Caco-2 (cell line): Measurements from ENCODE around the gene DOK7. TPM values are rescaled to one million over a fixed set of nuclear protein-coding genes. Genes with fewer than 3 reads are reported as not detected.

ENCODE experiments used
- BruUV-seq: library from RNA; stranded (reverse); fragments of 400-500 nt; replicated peaks from 2 replicates; lab custom pipeline; 2021; lab: Mats Ljungman, UMichigan
- CTCF ChIA-PET: fragments of 300-600 bp; sonication (Branson Sonifier 250); formaldehyde crosslinking; loops from one replicate; lab custom pipeline; 2022; ENCODE audit warnings: antibody characterized with exemption; lab: Charles Lee
- POLR2A ChIA-PET: fragments of 300-600 bp; sonication (Branson Sonifier 250); formaldehyde crosslinking; loops from one replicate; lab custom pipeline; 2022; ENCODE audit warnings: antibody characterized with exemption; lab: Charles Lee
- DNase-seq, 2 experiments: peaks; one replicate each; pipeline versions ENCODE4 v3.0.0 to v3.0.0-alpha.2; 2020 to 2022
- H3K27me3 ChIP-seq: replicated peaks from 2 replicates; pipeline ENCODE4 v1.6.0; 2011; ENCODE audit warnings: low read length; ENCODE audit not compliant: control insufficient read depth, insufficient read depth
- H3K36me3 ChIP-seq: 2 replicates; pipeline ENCODE4 v1.5.1; 2011; ENCODE audit warnings: low read length; ENCODE audit not compliant: control insufficient read depth, insufficient read depth
- H3K4me1 ChIP-seq: fragments of 250-450 bp; sonication (Bioruptor Pico); 2 replicates; pipeline ENCODE4 v1.5.1; 2020; ENCODE audit warnings: mild to moderate bottlenecking
- H3K4me3 ChIP-seq: 2 replicates; pipeline ENCODE4 v1.5.1; 2011; ENCODE audit warnings: low read depth, mild to moderate bottlenecking, control low read depth, low read length
- H3K9me3 ChIP-seq: fragments of 250-450 bp; sonication (Bioruptor Pico); 2 replicates; pipeline ENCODE4 v1.5.1; 2020; ENCODE audit warnings: mild to moderate bottlenecking, moderate library complexity
- H3K27ac Mint-ChIP-seq: one replicate; pipeline ENCODE4 v1.8.0; 2022; ENCODE audit warnings: mixed read lengths; ENCODE audit not compliant: unreplicated experiment
- H3K27me3 Mint-ChIP-seq: one replicate; pipeline ENCODE4 v1.8.0; 2022; ENCODE audit warnings: mixed read lengths; ENCODE audit not compliant: insufficient read depth, unreplicated experiment
- H3K36me3 Mint-ChIP-seq: one replicate; pipeline ENCODE4 v1.8.0; 2022; ENCODE audit warnings: mild to moderate bottlenecking, mixed read lengths; ENCODE audit not compliant: insufficient read depth, unreplicated experiment
- H3K4me1 Mint-ChIP-seq: one replicate; pipeline ENCODE4 v1.8.0; 2022; ENCODE audit warnings: low read depth, mixed read lengths; ENCODE audit not compliant: unreplicated experiment
- H3K4me3 Mint-ChIP-seq: one replicate; pipeline ENCODE4 v1.8.0; 2022; ENCODE audit warnings: mild to moderate bottlenecking, moderate library complexity, mixed read lengths; ENCODE audit not compliant: unreplicated experiment
- H3K9me3 Mint-ChIP-seq: one replicate; pipeline ENCODE4 v1.8.0; 2022; ENCODE audit warnings: mixed read lengths; ENCODE audit not compliant: unreplicated experiment
- CTCF ChIP-seq, 2 experiments: fragments of 200-600 bp in 1 of 2; IDR thresholded peaks; 1 replicate in 1 of 2; 2 replicates in 1 of 2; pipeline versions ENCODE4 v1.5.1 to v1.8.0; 2011 to 2022; ENCODE audit warnings: antibody characterized with exemption in 1 of 2, control low read depth in 1 of 2, inconsistent platforms in 1 of 2, low read depth in 1 of 2, low read length in 1 of 2, mild to moderate bottlenecking in 1 of 2, moderate library complexity in 1 of 2; ENCODE audit not compliant: insufficient read depth in 1 of 2, severe bottlenecking in 1 of 2, unreplicated experiment in 1 of 2
- intact Hi-C: fragments of 100-400 bp; cut with micrococcal nuclease; formaldehyde crosslinking; loops from one replicate; pipeline ENCODE4 v1.10.0; 2022; ENCODE audit not compliant: unreplicated experiment
- total RNA-seq: library from RNA; stranded (reverse); gene quantifications from 2 replicates; pipeline ENCODE4 v1.2.3, GENCODE V29; 2022

Gene DOK7
- total RNA-seq, 1 experiment from 2014 or later, result 0.29 TPM

GRCh38 chr4:3465698-3466671 is 2.9 kb downstream of the DOK7 start:
- H3K27me3 Mint-ChIP-seq, result peaks cover 3% of the 10 kb centered on the region
- peak in 1 of 2 experiments; percentile 30 for TF ChIP-seq CTCF (IDR thresholded peaks at IDR 0.05; ENCODE audit: insufficient read depth in 1 of 2, low read depth in 1 of 2, low read length in 1 of 2, severe bottlenecking in 1 of 2, unreplicated experiment in 1 of 2)
- no TSS peak for BruUV-seq
- CTCF ChIA-PET, result interaction anchor here (0.7 kb wide), 1 partner anchor 358 kb away, joined by 5 read pairs; no protein-coding TSS in a partner anchor
- Histone ChIP-seq H3K36me3 (no peaks in the 10 kb centered on the region), H3K4me3 (no peak overlapping the region), H3K9me3 (no peaks in the 10 kb centered on the region), H3K27me3 (no peaks in the 10 kb centered on the region), H3K4me1 (peaks cover 5% of the 10 kb centered on the region; the same call in 1 of the 2 replicates)
- no peaks in the 10 kb centered on the region for H3K4me1 Mint-ChIP-seq
- no peak overlapping the region for H3K27ac Mint-ChIP-seq
- DNase-seq, result no peak
- H3K9me3 Mint-ChIP-seq, result no peaks in the 10 kb centered on the region
- intact Hi-C loops, result no loop called here
- H3K36me3 Mint-ChIP-seq, result no peaks in the 10 kb centered on the region
- POLR2A ChIA-PET, result no interaction called here
- no peak overlapping the region for H3K4me3 Mint-ChIP-seq

- peaks cover 3% of the 10 kb centered on the region for H3K27me3 Mint-ChIP-seq
- intact Hi-C loops, result no loop called here
- DNase-seq, result no peak
- H3K27ac Mint-ChIP-seq, result no peak overlapping the region
- no peaks in the 10 kb centered on the region for H3K36me3 Mint-ChIP-seq
- no peaks in the 10 kb centered on the region for H3K4me1 Mint-ChIP-seq
- no TSS peak for BruUV-seq
- CTCF ChIA-PET, result interaction anchor here (0.7 kb wide), 1 partner anchor 359 kb away, joined by 5 read pairs; no protein-coding TSS in a partner anchor
- no peak for TF ChIP-seq CTCF (IDR thresholded peaks at IDR 0.05; ENCODE audit: insufficient read depth in 1 of 2, low read depth in 1 of 2, low read length in 1 of 2, severe bottlenecking in 1 of 2, unreplicated experiment in 1 of 2)
- H3K9me3 ChIP-seq, result no peaks in the 10 kb centered on the region
- H3K4me3 ChIP-seq, result no peak overlapping the region
- POLR2A ChIA-PET, result no interaction called here
- H3K4me1 ChIP-seq, result peaks cover 5% of the 10 kb centered on the region; the same call in 1 of the 2 replicates
- H3K36me3 ChIP-seq, result no peaks in the 10 kb centered on the region
- no peak overlapping the region for H3K4me3 Mint-ChIP-seq
- H3K27me3 ChIP-seq, result no peaks in the 10 kb centered on the region
- no peaks in the 10 kb centered on the region for H3K9me3 Mint-ChIP-seq
These were observed 3.8 kb downstream of the DOK7 start for GRCh38 chr4:3466691-3467600.

DNA sequence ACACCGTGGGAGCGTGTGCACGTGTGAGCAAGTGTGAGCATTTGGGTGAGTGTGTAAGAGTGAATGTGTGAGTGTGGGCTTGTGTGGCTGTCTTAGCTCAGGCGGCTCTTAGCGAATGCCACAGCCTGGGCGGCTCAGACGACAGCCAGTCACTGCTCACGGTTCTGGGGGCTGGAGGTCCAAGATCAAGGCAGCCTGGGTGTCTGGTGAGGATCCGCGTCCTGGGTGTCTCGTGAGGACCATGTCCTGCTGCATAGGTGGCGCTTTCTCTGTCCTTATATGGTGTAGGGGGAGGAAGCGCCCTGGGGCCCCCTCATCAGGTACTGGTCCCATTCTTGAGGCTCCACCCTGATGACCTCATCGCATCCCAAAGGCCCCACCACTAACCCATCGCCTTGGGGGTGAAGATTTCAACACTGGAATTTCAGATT is 4.5 kb downstream of the DOK7 start:
- H3K4me3 Mint-ChIP-seq, result no peak overlapping the region
- CTCF ChIA-PET, result no interaction called here

More for the DNA sequence above, 4.5 kb downstream of the DOK7 start:
- peaks cover 3% of the 10 kb centered on the region for H3K27me3 Mint-ChIP-seq
- no peak overlapping the region for H3K4me3 ChIP-seq
- no peak for TF ChIP-seq CTCF (IDR thresholded peaks at IDR 0.05; ENCODE audit: insufficient read depth in 1 of 2, low read depth in 1 of 2, low read length in 1 of 2, severe bottlenecking in 1 of 2, unreplicated experiment in 1 of 2)
- no peaks in the 10 kb centered on the region for H3K36me3 ChIP-seq
- peaks cover 5% of the 10 kb centered on the region; the same call in 1 of the 2 replicates for H3K4me1 ChIP-seq
- no peak for DNase-seq
- no TSS peak for BruUV-seq
- no peaks in the 10 kb centered on the region for H3K4me1 Mint-ChIP-seq
- intact Hi-C loops, result no loop called here
- no peaks in the 10 kb centered on the region for H3K27me3 ChIP-seq
- POLR2A ChIA-PET, result no interaction called here
- H3K9me3 ChIP-seq, result no peaks in the 10 kb centered on the region
- H3K27ac Mint-ChIP-seq, result no peak overlapping the region
- no peaks in the 10 kb centered on the region for H3K9me3 Mint-ChIP-seq
- H3K36me3 Mint-ChIP-seq, result no peaks in the 10 kb centered on the region
